SK-MEL-5 (cell line): ENCODE results near the gene PPP2R5C. TPM values are rescaled to one million over a fixed set of nuclear protein-coding genes. Genes with fewer than 3 reads are reported as not detected.
A peak's percentile ranks its signal among the peaks of the same experiment; 100 is the strongest.

ENCODE experiments used
- DNase-seq: peaks from one replicate; pipeline ENCODE4 v3.0.0-alpha.2; 2016; ENCODE audit warnings: low read depth, low spot score
- in situ Hi-C: cut with HindIII; loops from 2 replicates; pipeline ENCODE4 v1.10.0; 2016; ENCODE audit warnings: low sequenced_read_pairs, high pct_unique_total_duplicates, low pct_unique_long_range_greater_than_20kb
- total RNA-seq: library from RNA; depleted of rRNA; stranded (reverse); fragments of >200 nt; shearing (Covaris generic); gene quantifications from 2 replicates; pipeline ENCODE4 v1.2.3, GENCODE V29; 2014

PPP2R5C gene
- total RNA-seq, 1 experiment from 2014 or later, result 235 TPM

GRCh38 chr14:101767618-101768362 lies 6.3 kb downstream of the PPP2R5C start:
- in situ Hi-C loops, result no loop called here
- no peak for DNase-seq

GRCh38 chr14:101770183-101770582 lies 8.7 kb downstream of the PPP2R5C start:
- in situ Hi-C loops, result no loop called here
- no peak for DNase-seq

GRCh38 chr14:101772770-101773169 lies 11.3 kb downstream of the PPP2R5C start:
- DNase-seq, result peak; percentile 28
- in situ Hi-C loops, result no loop called here

GRCh38 chr14:101773378-101773777 lies 11.9 kb downstream of the PPP2R5C start:
- in situ Hi-C loops, result no loop called here
- DNase-seq, result no peak

- peak; percentile 95 for DNase-seq
- in situ Hi-C loops, result no loop called here
Measured at GRCh38 chr14:101774006-101774795, 12.7 kb downstream of the PPP2R5C start.

- no peak for DNase-seq
- in situ Hi-C loops, result loop anchor here (5.0 kb wide), 1 partner anchor 37 kb away; no protein-coding TSS in a partner anchor
Measured at GRCh38 chr14:101774814-101775213, 13.3 kb downstream of the PPP2R5C start.

- in situ Hi-C loops, result loop anchor here (5.0 kb wide), 1 partner anchor 36 kb away; no protein-coding TSS in a partner anchor
- no peak for DNase-seq
Measured at GRCh38 chr14:101775826-101776225, 14.3 kb downstream of the PPP2R5C start.

GRCh38 chr14:101776344-101776743 lies 14.8 kb downstream of the PPP2R5C start:
- in situ Hi-C loops, result loop anchor here (5.0 kb wide), 1 partner anchor 36 kb away; no protein-coding TSS in a partner anchor
- no peak for DNase-seq

- in situ Hi-C loops, result no loop called here
- no peak for DNase-seq
Measured at GRCh38 chr14:101780390-101780789, 18.9 kb downstream of the PPP2R5C start.

GRCh38 chr14:101780887-101781239 lies 19.4 kb downstream of the PPP2R5C start:
- no peak for DNase-seq
- in situ Hi-C loops, result no loop called here

- in situ Hi-C loops, result no loop called here
- DNase-seq, result no peak
Measured at GRCh38 chr14:101781240-101782061, 19.9 kb downstream of the PPP2R5C start.

GRCh38 chr14:101783260-101784016 lies 21.9 kb downstream of the PPP2R5C start:
- in situ Hi-C loops, result no loop called here
- no peak for DNase-seq

- DNase-seq, result no peak
- in situ Hi-C loops, result no loop called here
Measured at GRCh38 chr14:101784631-101785030, 23.1 kb downstream of the PPP2R5C start.

- DNase-seq, result no peak
- in situ Hi-C loops, result no loop called here
Measured at GRCh38 chr14:101788016-101788635, 26.6 kb downstream of the PPP2R5C start.

- DNase-seq, result no peak
- in situ Hi-C loops, result no loop called here
Measured at GRCh38 chr14:101789222-101789621, 27.7 kb downstream of the PPP2R5C start.

GRCh38 chr14:101790232-101790631 lies 28.7 kb downstream of the PPP2R5C start:
- no peak for DNase-seq
- in situ Hi-C loops, result no loop called here
